ENCODE measurements around the gene APOBEC3G. TPM values are rescaled to one million over a fixed set of nuclear protein-coding genes. Genes with fewer than 3 reads are reported as not detected.
"Not testable (repeated sequence)": the region's sequence is repeated elsewhere in the genome, so short reads cannot be mapped to it uniquely, and the experiment has no call there.

APOBEC3G gene
- total RNA-seq, 5 donors from 2014 or later (not counting 1 experiment from before 2014, with no cell fraction given) = 29.7 to 71.3 (median 62.7) TPM

DNA sequence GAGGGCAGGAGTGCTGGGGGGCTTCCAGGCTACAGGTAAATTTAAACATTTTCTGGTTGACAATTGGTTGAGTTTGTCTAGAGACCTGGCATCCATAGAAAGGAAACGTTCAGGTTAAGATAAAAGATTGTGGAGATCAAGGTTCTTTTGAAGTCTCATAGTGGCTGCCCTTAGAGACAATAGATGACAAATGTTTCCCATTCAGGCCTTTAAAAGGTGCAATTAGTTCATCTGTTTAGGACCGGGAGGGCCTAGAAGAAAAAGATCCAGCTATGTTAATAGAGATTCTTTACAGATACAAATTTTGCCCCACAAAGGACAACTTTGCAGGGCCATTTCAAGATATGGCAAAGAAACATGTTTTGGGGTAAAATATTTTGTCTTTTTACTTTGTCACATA, 40.0 kb upstream of the APOBEC3G start:
- H3K27me3 ChIP-seq (replicated peaks in 1 of 2; ENCODE audit: control insufficient read depth in 2 of 2, extremely low read depth in 1 of 2, insufficient read depth in 2 of 2, low read length in 1 of 2); DNase-seq; H3K36me3 Mint-ChIP-seq; CTCF ChIA-PET; H3K27me3 Mint-ChIP-seq; POLR2A ChIA-PET; H3K9me3 ChIP-seq; H3K9me3 Mint-ChIP-seq; H3K36me3 ChIP-seq (ENCODE audit: control insufficient read depth in 2 of 2, extremely low read depth in 1 of 2, insufficient read depth in 1 of 2, low read length in 1 of 2); H3K4me3 Mint-ChIP-seq; ATAC-seq (replicated peaks in 1 of 4); H3K4me3 ChIP-seq (ENCODE audit: control insufficient read depth in 1 of 2, extremely low read depth in 1 of 2, low read length in 1 of 2); H3K27ac ChIP-seq (ENCODE audit: low read length): not testable (repeated sequence)
- WGBS (ENCODE audit: insufficient coverage) = no CpG with 5 or more reads among the region's 2 CpGs
- Mint-ChIP-seq H3K4me1 (peaks cover 27 to 37% (median 33%) of the 10 kb centered on the region in 3 donors), H3K27ac (peak overlapping the region; percentile 59 to 66)
- peaks cover 4 to 29% of the 10 kb centered on the region in 2 experiments for H3K4me1 ChIP-seq (ENCODE audit: control insufficient read depth in 1 of 2, extremely low read depth in 1 of 2, insufficient read depth in 2 of 2, low read length in 2 of 2)

DNA sequence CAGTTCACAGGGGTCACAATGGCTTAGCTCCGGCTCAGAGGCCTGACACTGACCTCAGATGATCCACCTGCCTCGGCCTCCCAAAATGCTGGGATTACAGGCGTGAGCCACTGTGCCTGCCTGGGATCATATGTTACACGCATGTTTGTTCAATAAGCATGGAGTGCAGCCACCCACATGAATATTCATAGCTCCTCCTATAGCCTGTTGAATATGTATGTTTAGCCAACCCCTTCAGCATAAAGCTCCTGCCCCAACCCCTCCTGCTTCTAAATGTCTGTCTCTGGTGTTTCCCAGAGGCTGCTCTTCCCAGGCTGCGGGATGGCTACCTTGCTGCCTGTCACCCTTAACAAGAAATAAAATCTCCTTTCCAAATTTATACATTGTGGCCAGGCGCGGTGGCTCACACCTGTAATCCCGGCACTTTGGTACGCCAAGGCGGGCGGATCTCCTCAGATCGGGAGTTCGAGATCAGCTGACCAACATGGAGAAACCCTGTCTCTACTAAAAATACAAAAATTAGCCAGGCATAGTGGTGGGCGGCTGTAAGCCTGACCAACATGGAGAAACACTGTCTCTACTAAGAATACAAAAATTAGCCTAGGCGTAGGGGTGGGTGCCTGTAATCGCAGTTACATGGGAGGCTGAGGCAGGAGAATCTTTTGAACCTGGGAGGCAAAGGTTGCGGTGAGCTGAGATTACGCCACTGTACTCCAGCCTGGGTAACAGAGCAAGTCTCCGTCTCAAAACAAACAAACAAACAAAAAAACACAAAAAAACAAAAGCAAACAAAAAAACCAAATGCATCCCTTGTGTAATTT, 37.6 kb upstream of the APOBEC3G start:
- Histone ChIP-seq H3K27ac (ENCODE audit: low read length) (peak overlapping the region; percentile 65), H3K4me1 (ENCODE audit: control insufficient read depth in 1 of 2, extremely low read depth in 1 of 2, insufficient read depth in 2 of 2, low read length in 2 of 2) (peaks cover 4 to 39% of the 10 kb centered on the region in 2 experiments), H3K27me3 (replicated peaks in 1 of 2; ENCODE audit: control insufficient read depth in 2 of 2, extremely low read depth in 1 of 2, insufficient read depth in 2 of 2, low read length in 1 of 2) (no peaks in the 10 kb centered on the region), H3K36me3 (ENCODE audit: control insufficient read depth in 2 of 2, extremely low read depth in 1 of 2, insufficient read depth in 1 of 2, low read length in 1 of 2) (peaks cover 3 to 7% of the 10 kb centered on the region in 2 donors), H3K9me3 (no peaks in the 10 kb centered on the region), H3K4me3 (ENCODE audit: control insufficient read depth in 1 of 2, extremely low read depth in 1 of 2, low read length in 1 of 2) (peak overlapping the region in 1 of 2 donors; percentile 63)
- DNase-seq (no peak), ATAC-seq (replicated peaks in 1 of 4) (no peak)
- Mint-ChIP-seq H3K4me3 (peak overlapping the region; percentile 65 to 86 (median 75)), H3K36me3 (peaks cover 8% of the 10 kb centered on the region), H3K9me3 (no peaks in the 10 kb centered on the region), H3K4me1 (peaks cover 33 to 53% (median 41%) of the 10 kb centered on the region in 3 donors), H3K27ac (peak overlapping the region; percentile 86 to 90), H3K27me3 (no peaks in the 10 kb centered on the region)
- POLR2A ChIA-PET = no interaction called here
- WGBS (ENCODE audit: insufficient coverage) = 100% methylated on average over 8 of the region's 19 CpGs
- CTCF ChIA-PET = no interaction called here

GRCh38 chr22:39040155-39040537, 36.9 kb upstream of the APOBEC3G start:
- H3K9me3 ChIP-seq; ATAC-seq (replicated peaks in 1 of 4); H3K27me3 ChIP-seq (replicated peaks in 1 of 2; ENCODE audit: control insufficient read depth in 2 of 2, extremely low read depth in 1 of 2, insufficient read depth in 2 of 2, low read length in 1 of 2); DNase-seq; H3K9me3 Mint-ChIP-seq; POLR2A ChIA-PET; CTCF ChIA-PET; H3K27me3 Mint-ChIP-seq; H3K36me3 ChIP-seq (ENCODE audit: control insufficient read depth in 2 of 2, extremely low read depth in 1 of 2, insufficient read depth in 1 of 2, low read length in 1 of 2): not testable (repeated sequence)
- Histone ChIP-seq H3K4me3 (ENCODE audit: control insufficient read depth in 1 of 2, extremely low read depth in 1 of 2, low read length in 1 of 2) (peak overlapping the region in 1 of 2 donors; percentile 63), H3K27ac (ENCODE audit: low read length) (peak overlapping the region; percentile 65), H3K4me1 (ENCODE audit: control insufficient read depth in 1 of 2, extremely low read depth in 1 of 2, insufficient read depth in 2 of 2, low read length in 2 of 2) (peaks cover 4 to 39% of the 10 kb centered on the region in 2 experiments)
- no CpG with 5 or more reads among the region's 14 CpGs for WGBS (ENCODE audit: insufficient coverage)
- H3K36me3 Mint-ChIP-seq = peaks cover 12% of the 10 kb centered on the region
- peak overlapping the region; percentile 86 to 90 for H3K27ac Mint-ChIP-seq
- H3K4me1 Mint-ChIP-seq = peaks cover 37 to 57% (median 45%) of the 10 kb centered on the region in 3 donors
- peak overlapping the region; percentile 65 to 86 (median 75) for H3K4me3 Mint-ChIP-seq

- H3K36me3 ChIP-seq (ENCODE audit: control insufficient read depth in 2 of 2, extremely low read depth in 1 of 2, insufficient read depth in 1 of 2, low read length in 1 of 2); POLR2A ChIA-PET; CTCF ChIA-PET; H3K27me3 Mint-ChIP-seq; H3K9me3 ChIP-seq; H3K9me3 Mint-ChIP-seq; H3K27me3 ChIP-seq (replicated peaks in 1 of 2; ENCODE audit: control insufficient read depth in 2 of 2, extremely low read depth in 1 of 2, insufficient read depth in 2 of 2, low read length in 1 of 2): not testable (repeated sequence)
- H3K4me1 ChIP-seq (ENCODE audit: control insufficient read depth in 1 of 2, extremely low read depth in 1 of 2, insufficient read depth in 2 of 2, low read length in 2 of 2) = peaks cover 4 to 39% of the 10 kb centered on the region in 2 experiments
- peak; percentile 15 to 77 (median 61) for DNase-seq
- peak; percentile 88 to 92 (median 88) for ATAC-seq (replicated peaks in 1 of 4)
- peaks cover 15% of the 10 kb centered on the region for H3K36me3 Mint-ChIP-seq
- H3K27ac Mint-ChIP-seq = peak within 1 kb of the TSS; percentile 91 to 93
- peak within 1 kb of the TSS; percentile 81 to 86 (median 86) for H3K4me3 Mint-ChIP-seq
- peak within 1 kb of the TSS; percentile 81 for H3K27ac ChIP-seq (ENCODE audit: low read length)
- H3K4me3 ChIP-seq (ENCODE audit: control insufficient read depth in 1 of 2, extremely low read depth in 1 of 2, low read length in 1 of 2) = peak within 1 kb of the TSS; percentile 63 to 66
- 0% methylated on average over 11 of the region's 21 CpGs for WGBS (ENCODE audit: insufficient coverage)
- peaks cover 39 to 63% (median 47%) of the 10 kb centered on the region in 3 donors for H3K4me1 Mint-ChIP-seq
These were observed 36.4 kb upstream of the APOBEC3G start, which contains the start of gene APOBEC3F for GRCh38 chr22:39040538-39041296. APOBEC3F (plus strand) TSS chr22:39040864; CDS start chr22:39040961, 97 bp downstream.

DNA sequence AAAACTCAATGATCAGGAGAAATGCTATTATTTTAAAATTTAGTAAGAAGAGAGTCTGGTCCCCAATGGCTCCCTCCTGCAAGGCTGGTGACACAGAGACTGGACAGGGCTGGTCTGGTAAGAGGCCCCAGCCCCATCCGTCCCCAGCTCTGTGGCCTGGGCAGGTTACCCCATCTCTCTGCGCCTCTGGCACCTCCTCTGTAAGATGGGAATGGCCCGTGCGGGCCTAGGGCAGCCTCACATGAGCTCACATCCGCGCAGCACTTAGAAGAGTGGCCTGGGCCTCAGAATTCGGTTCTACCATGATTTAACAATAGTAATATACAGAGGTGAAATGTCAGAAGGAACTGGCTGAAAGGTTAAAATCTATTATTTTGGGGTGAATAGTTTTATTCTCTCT, 35.2 kb upstream of the APOBEC3G start:
- H3K27ac ChIP-seq (ENCODE audit: low read length) = peak overlapping the region; percentile 81
- ATAC-seq (replicated peaks in 1 of 4) (no peak), DNase-seq (no peak)
- peaks cover 3 to 10% of the 10 kb centered on the region in 2 donors for H3K36me3 ChIP-seq (ENCODE audit: control insufficient read depth in 2 of 2, extremely low read depth in 1 of 2, insufficient read depth in 1 of 2, low read length in 1 of 2)
- no peak overlapping the region for H3K4me3 ChIP-seq (ENCODE audit: control insufficient read depth in 1 of 2, extremely low read depth in 1 of 2, low read length in 1 of 2)
- peaks cover 37 to 63% (median 40%) of the 10 kb centered on the region in 3 donors for H3K4me1 Mint-ChIP-seq
- ChIA-PET POLR2A (no interaction called here), CTCF (no interaction called here)
- peak overlapping the region; percentile 81 to 86 (median 86) for H3K4me3 Mint-ChIP-seq
- H3K27me3 ChIP-seq (replicated peaks in 1 of 2; ENCODE audit: control insufficient read depth in 2 of 2, extremely low read depth in 1 of 2, insufficient read depth in 2 of 2, low read length in 1 of 2) = no peaks in the 10 kb centered on the region
- no peaks in the 10 kb centered on the region for H3K9me3 ChIP-seq
- H3K36me3 Mint-ChIP-seq = peaks cover 19% of the 10 kb centered on the region
- peak overlapping the region; percentile 91 to 93 for H3K27ac Mint-ChIP-seq
- peaks cover 4 to 34% of the 10 kb centered on the region in 2 experiments for H3K4me1 ChIP-seq (ENCODE audit: control insufficient read depth in 1 of 2, extremely low read depth in 1 of 2, insufficient read depth in 2 of 2, low read length in 2 of 2)
- no peaks in the 10 kb centered on the region for H3K9me3 Mint-ChIP-seq
- WGBS (ENCODE audit: insufficient coverage) = 67% methylated on average over 1 of the region's 7 CpGs
- no peaks in the 10 kb centered on the region for H3K27me3 Mint-ChIP-seq

DNA sequence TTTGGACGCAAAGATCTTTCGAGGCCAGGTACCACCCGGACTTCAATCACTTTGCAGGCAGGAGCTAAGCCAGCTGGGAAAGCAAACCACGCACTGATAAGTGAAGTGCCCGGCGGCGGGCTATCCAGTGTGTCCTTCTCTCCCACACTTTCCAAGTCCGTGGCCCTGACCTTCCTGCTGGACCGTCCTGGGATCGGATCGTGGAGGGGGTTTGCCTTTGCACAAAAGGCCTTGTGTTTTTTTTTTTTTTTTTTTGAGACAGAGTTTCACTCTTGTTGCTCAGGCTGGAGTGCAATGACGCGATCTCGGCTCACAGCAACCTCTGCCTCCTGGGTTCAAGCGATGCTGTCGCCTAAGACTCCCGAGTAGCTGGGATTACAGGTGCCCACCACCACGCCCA, 34.0 kb upstream of the APOBEC3G start:
- ATAC-seq (replicated peaks in 1 of 4); H3K9me3 ChIP-seq; H3K4me3 Mint-ChIP-seq; H3K27me3 ChIP-seq (replicated peaks in 1 of 2; ENCODE audit: control insufficient read depth in 2 of 2, extremely low read depth in 1 of 2, insufficient read depth in 2 of 2, low read length in 1 of 2); H3K27me3 Mint-ChIP-seq; DNase-seq; H3K9me3 Mint-ChIP-seq; CTCF ChIA-PET; H3K4me3 ChIP-seq (ENCODE audit: control insufficient read depth in 1 of 2, extremely low read depth in 1 of 2, low read length in 1 of 2); H3K36me3 ChIP-seq (ENCODE audit: control insufficient read depth in 2 of 2, extremely low read depth in 1 of 2, insufficient read depth in 1 of 2, low read length in 1 of 2); H3K27ac Mint-ChIP-seq; H3K27ac ChIP-seq (ENCODE audit: low read length): not testable (repeated sequence)
- H3K4me1 ChIP-seq (ENCODE audit: control insufficient read depth in 1 of 2, extremely low read depth in 1 of 2, insufficient read depth in 2 of 2, low read length in 2 of 2) = peaks cover 2 to 32% of the 10 kb centered on the region in 2 experiments
- Mint-ChIP-seq H3K4me1 (peaks cover 32 to 60% (median 35%) of the 10 kb centered on the region in 3 donors), H3K36me3 (peaks cover 19% of the 10 kb centered on the region)
- WGBS (ENCODE audit: insufficient coverage) = 95% methylated on average over 3 of the region's 18 CpGs
- POLR2A ChIA-PET = interaction anchor here in 1 of 2 donors (0.6 kb wide), 1 partner anchor 73 kb away, joined by 5 read pairs; no protein-coding TSS in a partner anchor

Data from T-cell (primary cell).